Measurements from ENCODE around the gene MYO1D.

DNA sequence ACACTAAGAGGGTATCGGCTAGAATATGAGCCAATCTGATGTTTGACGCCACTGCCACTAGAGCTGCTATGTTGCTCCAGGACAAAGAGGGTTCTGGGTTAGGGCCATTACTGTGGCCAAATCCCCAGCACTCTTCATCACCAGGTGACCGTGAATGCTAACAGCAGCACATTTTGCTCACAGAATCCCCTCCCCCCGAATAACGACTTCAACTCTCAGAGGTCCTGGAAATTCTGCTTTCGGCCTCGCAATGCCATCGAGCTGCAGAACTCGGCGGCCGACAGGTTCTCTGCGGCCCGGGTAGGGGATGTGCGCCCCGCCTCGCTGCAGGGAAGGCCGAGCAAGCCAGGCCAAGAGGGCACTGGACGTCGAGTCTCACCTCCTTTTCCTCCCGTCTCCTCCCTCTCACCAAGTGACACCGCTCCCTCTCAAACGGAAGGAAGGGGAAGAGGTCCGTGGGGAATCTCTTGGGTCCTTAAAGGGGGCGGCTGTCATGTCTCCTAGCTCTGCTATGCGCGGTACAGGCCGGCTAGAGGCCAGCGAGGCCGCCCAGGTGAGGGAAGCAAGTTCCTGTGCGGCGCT is 358.2 kb downstream of the MYO1D start:
- TF ChIP-seq, protein P1, sequence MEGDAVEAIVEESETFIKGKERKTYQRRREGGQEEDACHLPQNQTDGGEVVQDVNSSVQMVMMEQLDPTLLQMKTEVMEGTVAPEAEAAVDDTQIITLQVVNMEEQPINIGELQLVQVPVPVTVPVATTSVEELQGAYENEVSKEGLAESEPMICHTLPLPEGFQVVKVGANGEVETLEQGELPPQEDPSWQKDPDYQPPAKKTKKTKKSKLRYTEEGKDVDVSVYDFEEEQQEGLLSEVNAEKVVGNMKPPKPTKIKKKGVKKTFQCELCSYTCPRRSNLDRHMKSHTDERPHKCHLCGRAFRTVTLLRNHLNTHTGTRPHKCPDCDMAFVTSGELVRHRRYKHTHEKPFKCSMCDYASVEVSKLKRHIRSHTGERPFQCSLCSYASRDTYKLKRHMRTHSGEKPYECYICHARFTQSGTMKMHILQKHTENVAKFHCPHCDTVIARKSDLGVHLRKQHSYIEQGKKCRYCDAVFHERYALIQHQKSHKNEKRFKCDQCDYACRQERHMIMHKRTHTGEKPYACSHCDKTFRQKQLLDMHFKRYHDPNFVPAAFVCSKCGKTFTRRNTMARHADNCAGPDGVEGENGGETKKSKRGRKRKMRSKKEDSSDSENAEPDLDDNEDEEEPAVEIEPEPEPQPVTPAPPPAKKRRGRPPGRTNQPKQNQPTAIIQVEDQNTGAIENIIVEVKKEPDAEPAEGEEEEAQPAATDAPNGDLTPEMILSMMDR (IDR thresholded peaks at IDR 0.05): no peak
- TF ChIP-seq POLR2AphosphoS5 (IDR thresholded peaks at IDR 0.05; ENCODE audit: low read depth, low read length) (no peak), SIN3A (IDR thresholded peaks at IDR 0.05; ENCODE audit: borderline replicate concordance, insufficient read depth, low read depth, low read length) (no peak)

Measured in Panc1 (cell line).